Fibroblast of the conjunctiva (primary cell): Measurements from ENCODE around the gene YTHDF1.

ENCODE experiments used
- DNase-seq: peaks from one replicate; pipeline ENCODE4 v3.0.0-alpha.2; 2010; ENCODE audit warnings: low read depth

Gene YTHDF1

GRCh38 chr20:63185215-63185796, 30.6 kb downstream of the YTHDF1 start:
- no peak for DNase-seq

DNA sequence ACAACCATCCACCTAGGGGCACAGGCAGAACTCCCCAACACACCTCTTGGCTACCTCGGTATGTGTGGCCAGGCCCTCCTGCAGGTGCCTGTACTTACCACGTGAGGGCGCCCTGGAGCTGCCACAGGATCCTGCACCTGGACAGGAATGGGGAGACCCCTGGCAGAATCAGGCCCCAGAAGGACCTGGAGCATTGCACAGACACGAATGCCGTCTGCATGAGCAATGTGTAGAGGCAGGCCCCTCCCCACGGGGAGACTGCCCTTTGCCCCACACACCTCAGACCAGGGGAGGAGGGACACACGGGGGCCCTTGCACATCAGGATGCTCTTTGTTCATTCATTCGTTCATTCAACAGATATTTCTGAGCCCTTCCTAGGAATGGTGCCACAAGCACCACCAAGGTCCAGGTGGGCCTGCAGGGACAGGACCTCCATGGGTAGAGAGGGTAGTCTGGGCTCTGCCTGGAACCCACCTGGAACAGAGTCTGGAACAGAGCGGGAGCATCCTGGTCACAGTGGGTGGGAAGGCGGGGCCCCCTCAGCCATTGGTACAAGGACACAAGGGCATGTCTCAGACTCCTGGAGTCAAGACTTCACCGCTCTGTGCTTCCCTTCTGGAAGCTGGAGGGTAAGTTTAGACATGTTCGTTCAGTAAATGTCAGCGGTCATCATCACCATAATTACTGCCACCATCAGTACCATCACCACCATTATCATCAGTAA, 32.3 kb downstream of the YTHDF1 start:
- DNase-seq, result no peak

DNA sequence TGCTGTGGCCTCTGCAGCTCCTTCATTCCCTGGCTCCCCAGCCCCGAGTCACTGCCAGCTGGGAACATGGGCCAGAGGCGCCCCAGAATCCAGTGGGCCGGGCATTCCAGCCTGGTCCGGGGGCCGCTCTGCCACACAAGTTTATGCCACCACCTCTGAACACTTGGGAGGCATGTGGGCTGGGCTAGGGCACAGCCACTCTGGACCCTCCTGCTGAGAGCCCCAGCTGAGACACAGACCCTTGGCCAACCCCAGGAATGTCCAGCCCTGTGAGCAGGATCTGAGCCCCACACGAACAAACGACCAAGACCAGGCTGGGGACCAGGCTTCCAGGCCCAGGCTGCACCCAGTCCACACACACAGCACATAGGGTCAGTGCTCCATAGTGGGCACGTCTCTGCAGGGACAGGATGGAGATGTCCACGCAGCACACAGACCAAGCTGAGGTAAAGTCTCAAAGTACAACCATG, 33.0 kb downstream of the YTHDF1 start:
- no peak for DNase-seq

DNA sequence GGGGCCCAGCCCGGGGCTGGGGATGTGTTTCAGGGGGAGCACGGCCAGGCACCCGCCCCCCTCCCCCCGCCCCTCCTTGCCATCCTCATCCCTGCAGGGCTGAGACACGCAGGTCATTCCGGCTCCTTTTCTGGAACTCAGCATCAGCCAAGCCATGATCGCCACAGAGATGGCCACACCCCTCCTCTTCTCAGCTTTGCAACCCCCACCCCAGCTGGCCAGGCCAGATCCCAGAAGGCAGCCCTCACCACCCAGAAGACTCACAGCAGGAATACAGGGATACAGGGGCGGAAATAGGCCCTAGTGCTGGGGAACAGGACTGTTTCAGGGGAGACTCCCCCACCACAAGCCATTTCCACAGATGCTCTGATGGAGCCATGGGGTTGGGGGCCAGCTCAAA, 33.5 kb downstream of the YTHDF1 start:
- no peak for DNase-seq

GRCh38 chr20:63181226-63181625, 34.7 kb downstream of the YTHDF1 start:
- no peak for DNase-seq

- DNase-seq, result no peak
Observed at GRCh38 chr20:63180569-63181185, 35.3 kb downstream of the YTHDF1 start.

DNA sequence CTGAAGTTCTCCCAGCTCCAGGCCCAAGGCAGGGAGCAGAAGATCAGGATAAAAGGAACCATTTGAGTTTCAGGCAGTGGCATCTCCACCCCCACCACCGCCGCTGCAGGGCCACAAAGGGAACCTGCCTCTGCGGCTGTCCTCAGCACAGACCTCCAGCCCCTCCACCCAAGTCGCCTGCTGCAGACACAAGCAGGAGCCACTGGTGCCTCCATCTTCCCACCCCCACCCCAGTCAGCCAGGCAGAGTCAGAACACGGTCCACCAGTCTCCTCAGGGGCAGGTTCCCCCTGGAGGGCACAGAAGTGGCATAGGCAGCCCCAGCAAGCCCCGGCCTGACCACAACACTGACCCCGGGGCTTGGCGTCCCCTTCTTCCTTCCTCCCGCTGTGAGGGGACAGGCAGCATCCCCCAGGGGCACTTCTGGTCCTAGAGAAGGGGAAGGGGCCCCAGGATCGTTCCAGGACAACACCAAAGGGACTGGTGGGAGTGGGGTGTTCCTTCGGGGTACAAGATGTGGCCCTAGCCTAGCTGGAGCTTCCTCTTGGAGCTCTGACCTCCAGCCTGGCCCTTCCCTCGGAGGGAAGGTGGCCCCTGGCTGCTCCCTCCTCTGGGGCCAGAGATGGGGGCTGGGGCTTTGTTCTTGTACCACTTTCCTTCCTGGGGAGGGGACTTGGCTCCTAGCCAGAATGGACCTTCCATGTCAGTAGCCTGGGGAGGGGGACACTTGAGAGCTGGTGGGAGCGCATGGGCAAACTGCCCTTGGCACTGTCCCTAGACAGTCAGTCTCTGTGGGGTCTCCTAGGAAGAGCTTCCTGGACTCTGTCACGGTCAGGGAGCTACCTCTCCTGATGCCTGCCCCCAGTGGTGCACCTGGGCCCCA, 36.0 kb downstream of the YTHDF1 start:
- no peak for DNase-seq

DNA sequence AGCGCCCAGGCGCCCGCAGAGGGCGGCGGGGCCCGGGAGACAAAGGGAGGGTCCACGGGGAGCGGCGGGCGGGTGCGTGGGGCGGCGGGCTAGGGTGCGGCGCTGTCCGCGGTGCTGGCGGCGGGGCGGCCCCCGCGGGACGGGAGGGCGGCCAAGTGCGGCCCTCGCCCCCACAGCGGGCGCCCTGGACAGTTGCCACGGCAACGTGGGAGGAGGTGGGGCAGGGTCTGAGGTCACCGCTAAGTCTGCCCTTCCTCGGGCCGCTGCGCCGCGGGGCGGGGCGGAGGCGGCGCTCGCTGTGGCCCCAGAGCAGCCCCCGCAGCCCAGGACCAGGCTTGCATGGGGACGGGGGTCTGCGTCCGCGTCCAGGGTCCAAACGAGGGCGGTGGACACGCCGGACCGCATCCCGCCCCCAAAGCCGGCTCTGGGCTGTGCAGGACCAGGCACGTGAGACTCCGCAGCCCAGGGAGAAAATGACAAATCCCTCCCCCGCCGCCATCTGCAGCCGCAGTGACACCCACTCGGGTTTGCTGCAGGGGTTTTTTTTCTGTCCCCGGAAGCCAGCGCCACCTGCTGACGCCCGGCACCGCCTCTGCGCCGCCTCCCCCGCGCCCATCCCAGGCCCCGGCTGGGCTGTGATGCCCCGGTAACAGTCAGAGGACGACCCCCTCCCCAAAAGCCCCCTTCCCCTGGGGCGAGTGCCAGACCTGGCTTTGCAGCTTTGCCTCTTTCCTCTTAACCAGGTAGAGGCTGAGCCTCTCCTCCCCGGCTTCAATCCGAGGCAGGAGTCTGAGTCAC, 36.8 kb downstream of the YTHDF1 start:
- no peak for DNase-seq

DNA sequence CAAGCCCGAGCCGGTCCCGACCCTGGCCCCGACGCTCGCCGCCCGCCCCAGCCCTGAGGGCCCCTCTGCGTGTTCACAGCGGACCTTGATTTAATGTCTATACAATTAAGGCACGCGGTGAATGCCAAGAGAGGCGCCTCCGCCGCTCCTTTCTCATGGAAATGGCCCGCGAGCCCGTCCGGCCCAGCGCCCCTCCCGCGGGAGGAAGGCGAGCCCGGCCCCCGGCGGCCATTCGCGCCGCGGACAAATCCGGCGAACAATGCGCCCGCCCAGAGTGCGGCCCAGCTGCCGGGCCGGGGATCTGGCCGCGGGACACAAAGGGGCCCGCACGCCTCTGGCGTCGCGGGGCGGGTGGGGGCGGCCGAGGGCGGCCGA, 37.5 kb downstream of the YTHDF1 start:
- no peak for DNase-seq

DNA sequence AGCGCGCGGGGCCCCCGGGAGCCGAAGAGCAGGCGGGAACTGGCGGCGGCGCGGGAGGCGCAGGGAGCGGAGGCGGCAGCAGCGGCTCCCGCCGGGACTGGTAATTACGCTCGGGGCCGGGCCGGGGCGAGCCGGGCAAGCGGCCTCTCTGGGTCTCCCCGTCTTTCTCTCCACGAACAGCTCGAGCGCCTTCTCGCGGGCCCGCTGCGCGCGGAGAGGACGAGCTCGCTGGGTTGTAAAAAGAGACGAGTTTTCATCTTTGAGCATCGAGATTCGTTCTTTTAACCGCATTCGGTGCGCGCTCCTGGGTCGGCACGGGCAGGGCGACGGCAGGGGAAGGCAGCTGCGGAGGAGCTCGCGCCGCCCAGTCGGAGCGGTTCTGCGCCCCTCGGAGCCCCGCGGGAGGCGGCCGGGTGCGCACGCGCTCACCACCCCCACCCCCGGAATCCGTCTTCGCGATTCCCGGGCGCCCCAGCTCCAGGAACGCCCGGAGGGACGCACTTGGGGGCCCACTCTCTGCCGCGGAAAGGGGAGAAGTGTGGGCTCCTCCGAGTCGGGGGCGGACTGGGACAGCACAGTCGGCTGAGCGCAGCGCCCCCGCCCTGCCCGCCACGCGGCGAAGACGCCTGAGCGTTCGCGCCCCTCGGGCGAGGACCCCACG, 38.0 kb downstream of the YTHDF1 start:
- no peak for DNase-seq

GRCh38 chr20:63177134-63177784, 38.7 kb downstream of the YTHDF1 start:
- DNase-seq, result no peak

- DNase-seq, result no peak
Observed at GRCh38 chr20:63176427-63177133, 39.4 kb downstream of the YTHDF1 start.

GRCh38 chr20:63176034-63176426, 39.9 kb downstream of the YTHDF1 start:
- no peak for DNase-seq

DNA sequence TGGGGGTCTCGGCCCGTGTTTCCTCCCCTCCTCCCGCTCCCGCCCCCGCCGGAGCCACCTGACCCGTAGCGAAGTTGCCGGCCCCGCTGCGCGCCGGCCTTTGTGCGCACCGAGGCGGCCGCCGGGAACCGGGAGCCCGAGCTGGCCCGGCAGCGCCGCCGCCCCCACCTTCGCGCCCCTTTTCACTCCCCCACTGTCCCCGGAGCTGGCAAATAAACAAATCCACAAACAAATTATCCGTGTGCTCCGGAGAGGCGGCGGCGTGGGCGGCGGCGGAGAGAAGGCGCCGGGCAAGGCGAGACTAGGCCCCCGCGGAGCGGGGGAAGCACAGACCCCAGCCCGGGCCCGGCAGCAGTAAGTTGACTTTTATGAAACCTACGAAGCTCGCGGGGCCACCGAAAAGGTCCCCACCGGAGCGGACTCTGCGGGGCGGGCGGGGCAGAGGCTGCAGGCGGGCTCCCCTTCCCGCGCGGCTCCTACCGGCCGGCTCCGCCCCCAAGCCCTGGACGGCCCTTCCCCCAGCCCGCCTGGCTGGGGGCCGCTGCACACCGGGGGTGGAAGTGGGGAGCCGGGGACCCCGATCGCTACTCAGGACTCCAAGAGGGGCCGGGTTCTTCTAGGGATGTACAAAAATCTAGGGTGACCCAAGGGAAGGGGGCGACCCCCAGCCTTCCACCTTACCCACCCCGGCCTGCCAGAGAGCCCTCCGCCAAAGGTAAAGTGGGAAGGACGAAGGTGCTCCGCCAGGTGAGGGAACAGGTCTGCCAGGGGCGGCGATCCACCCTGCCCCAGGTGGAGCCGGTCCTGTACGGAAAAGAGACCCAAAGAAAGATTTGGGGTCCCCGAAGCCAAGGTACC, 40.7 kb downstream of the YTHDF1 start:
- no peak for DNase-seq

GRCh38 chr20:63174309-63175037, 41.5 kb downstream of the YTHDF1 start:
- DNase-seq, result no peak

DNA sequence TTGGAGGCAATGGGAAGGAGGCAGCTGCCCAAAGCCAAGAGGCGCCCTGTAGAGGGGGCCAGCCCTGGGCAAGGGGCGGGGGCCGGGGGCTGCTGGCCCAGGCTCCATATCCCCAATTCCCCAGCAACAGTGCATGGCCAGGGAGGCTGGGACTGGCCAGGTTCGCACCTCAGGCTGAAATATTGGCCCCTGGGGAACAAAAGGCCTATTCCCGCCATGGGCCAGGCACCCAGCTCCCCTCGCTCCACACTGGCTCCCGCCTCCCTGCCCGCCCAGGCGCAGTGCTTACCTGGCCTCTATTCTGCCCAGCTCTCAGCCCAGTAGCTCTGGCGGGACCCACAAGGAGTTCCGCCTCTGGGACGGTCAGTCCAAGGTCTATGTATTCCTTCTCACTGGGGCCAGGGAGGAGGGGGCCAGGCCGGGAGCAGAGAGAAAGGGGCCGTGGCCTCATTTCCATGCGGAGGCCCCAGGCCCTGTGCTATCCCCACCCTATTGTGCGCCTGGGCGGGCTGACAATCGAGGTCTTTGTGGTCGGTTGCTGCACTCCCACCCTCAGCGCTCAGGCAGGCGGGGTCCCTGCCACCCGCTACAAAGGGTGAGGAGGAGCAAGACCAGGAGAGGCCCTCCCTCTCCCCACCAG, 42.3 kb downstream of the YTHDF1 start:
- no peak for DNase-seq

DNA sequence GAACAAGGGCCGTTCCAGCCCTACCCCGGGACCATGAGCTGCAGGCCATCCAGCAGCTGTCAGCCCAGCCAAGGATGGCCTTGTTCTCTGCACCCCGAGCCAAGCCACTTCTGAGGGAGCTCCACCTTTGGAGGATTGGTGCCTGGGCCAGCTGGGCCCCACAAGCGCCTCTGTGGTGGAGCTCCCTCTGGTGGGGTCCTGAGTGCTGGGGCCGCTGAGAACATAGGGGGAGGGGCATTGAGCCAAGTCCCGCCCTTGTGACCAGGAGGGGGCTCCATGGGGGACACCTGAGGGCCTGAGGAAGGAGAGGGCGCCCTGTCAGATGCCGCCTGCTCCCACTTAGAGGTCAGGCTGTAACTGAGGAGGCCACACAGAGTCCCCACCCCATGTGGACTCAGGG, 43.2 kb downstream of the YTHDF1 start:
- DNase-seq, result no peak

DNA sequence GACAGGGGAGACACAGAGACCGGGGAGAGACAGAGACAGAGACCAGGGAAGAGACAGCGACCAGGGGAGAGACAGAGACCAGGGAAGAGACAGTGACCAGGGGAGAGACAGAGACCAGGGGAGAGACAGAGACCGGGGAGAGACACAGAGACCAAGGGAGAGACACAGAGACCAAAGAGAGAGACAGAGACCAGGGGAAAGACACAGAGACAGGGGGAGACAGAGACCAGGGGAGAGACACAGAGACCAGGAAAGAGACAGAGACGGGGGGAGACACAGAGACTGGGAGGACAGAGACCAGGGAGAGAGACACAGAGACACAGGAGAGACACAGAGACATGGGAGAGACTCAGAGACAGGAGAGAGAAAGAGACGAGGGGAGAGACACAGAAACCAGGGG, 43.9 kb downstream of the YTHDF1 start:
- no peak for DNase-seq
